Activated T-cell treated with anti-CD3 and anti-CD28 coated beads for 1 hour (primary cell): Measurements from ENCODE around the gene SH2D4B.

Experiments
- DNase-seq: peaks from one replicate; pipeline ENCODE4 v3.0.0-alpha.2; 2020; ENCODE audit warnings: low read depth

SH2D4B gene

DNA sequence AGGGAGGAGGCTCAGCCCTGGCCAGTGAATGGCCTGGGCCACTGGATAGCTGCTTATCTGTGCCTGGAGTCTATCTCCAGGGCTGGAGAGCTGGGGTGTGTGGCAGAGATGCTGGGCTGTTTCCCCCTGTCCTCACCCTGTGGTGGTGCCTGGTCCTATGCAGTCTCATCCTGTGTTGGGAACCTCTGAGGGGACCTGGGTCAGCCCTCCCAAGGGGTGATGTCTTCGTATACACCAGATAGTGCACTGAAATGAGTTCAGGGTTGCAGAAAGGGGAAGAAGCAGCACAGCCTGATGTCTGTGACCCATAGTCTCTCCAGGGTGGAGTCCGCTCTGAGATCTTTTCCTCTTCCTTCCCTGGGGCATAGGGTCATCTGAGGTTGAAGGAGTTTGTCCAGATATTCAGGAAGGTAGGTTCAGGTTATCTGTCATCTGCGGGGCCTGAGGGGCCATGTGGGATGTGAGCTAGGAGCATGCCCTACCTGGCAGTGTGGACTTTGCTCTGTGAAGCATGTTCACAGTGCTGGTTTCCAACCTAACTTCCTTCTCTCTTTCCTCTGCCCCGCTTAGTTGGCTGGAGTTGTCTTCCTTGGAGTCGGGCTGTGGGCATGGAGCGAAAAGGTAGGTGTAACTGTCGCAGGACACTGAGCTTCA lies 33.4 kb upstream of the SH2D4B start:
- no peak for DNase-seq

DNA sequence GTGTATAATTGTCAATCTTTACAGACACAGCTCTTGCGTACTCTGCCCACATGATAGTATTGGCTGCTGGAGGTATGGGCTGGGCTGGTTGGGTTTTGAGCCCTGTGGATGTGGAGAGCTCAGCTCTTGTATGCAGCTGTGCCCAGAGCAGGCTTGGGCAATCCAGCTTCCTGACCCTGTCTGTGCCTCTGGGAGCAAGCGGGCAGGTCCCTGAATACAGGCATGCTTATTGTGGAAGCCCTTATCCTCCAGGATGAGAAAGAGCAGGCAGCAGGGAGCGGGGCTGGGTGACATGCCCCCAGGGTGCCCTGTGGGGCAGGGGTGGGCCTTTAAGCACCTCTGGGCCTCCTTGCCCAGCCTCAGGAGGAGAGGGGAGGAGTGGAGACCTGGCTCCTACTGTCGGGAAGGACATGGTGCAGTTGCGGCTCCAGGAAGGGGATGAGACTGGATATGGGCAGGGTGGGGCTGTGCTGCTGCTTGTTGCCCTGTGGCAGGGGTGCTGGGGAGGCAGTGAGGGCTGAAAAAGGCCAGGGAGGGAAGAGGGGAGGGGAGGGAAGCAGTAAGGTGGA lies 32.7 kb upstream of the SH2D4B start:
- no peak for DNase-seq

DNA sequence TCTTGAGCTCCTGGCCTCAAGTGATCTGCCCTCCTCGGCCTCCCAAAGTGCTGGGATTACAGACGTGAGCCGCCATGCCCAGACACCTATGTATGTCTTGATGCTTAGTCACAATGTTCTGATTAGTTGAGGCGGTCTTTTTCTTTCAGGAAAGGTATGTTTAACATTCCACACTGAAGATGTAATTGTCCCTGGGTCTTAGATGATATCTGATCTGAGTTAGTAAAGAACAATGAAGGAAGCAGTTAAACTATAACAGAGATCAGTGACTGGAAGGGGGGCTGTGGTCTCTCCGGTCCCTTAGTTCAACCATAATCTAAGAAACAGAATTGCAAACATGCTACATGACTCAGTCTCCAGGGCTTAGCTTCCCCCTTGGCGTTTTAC lies 31.5 kb upstream of the SH2D4B start:
- no peak for DNase-seq

DNA sequence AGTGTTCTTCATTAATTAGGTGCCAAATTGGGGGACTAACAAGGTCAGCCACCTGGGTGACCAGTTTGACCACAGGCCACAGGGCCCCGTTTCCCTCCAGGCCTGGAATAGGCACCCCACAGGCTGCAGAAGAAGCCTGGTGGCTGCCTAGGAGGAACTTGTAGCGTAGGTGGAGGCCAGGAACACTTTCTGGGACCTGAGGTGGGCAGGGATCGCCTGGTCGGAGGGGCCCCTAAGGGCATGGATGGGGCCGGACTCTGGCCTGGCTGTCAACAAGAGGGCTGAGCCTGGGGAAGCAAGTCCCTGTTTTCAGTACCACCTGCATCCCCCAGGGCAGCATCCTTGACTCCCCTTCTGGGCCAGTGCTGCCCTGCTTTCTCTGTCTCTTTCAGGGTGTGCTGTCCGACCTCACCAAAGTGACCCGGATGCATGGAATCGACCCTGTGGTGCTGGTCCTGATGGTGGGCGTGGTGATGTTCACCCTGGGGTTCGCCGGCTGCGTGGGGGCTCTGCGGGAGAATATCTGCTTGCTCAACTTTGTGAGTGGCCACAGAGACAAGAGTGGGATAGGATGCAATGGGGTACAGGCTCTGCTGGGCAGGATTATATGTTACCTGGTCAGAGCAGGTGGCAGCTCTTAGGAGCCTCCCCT lies 30.7 kb upstream of the SH2D4B start:
- DNase-seq: no peak

DNA sequence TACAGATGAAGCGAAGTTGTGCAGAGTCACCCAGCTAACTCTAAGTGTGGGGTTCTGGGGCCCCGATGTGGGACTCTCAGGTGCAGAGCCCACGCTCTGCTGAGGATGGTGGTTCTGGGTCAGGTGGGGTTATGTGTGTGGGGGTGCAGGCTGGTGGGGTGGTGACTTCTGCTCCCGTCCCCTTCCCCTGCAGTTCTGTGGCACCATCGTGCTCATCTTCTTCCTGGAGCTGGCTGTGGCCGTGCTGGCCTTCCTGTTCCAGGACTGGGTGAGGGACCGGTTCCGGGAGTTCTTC lies 28.6 kb upstream of the SH2D4B start:
- DNase-seq: no peak

DNA sequence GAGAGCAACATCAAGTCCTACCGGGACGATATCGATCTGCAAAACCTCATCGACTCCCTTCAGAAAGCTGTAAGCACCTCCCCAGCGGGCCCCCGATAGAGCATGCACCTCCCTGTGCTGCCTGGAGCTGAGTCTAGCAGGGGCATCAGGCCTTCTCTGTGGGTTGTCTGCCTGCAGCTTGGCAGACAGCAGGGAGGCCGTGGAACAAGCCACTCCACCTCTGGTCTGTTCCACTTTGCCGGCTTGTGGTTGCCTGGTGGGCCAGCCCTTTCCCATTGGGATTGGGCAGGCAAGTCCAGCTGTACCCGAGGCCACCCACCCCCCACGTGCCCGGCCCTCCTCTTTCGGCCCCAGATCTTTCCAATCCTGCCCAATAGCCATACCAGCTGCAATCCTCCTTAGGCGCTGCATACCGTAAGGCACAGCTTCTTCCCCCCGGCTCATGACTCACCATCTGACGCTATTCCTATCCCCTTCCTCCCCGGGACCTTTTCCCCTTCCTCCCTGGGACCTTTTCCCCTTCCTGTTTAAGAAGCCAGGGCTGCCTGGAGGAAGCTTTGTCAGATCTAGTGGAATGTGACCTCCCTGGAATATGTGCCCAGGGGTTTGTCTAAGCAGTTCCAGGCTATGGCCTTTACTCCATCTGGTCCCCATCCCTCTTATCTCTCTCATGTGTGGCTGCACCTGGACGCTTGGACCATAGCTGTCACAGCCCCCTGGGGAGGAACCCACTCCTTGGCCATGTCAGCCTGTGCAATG lies 28.1 kb upstream of the SH2D4B start:
- no peak for DNase-seq

DNA sequence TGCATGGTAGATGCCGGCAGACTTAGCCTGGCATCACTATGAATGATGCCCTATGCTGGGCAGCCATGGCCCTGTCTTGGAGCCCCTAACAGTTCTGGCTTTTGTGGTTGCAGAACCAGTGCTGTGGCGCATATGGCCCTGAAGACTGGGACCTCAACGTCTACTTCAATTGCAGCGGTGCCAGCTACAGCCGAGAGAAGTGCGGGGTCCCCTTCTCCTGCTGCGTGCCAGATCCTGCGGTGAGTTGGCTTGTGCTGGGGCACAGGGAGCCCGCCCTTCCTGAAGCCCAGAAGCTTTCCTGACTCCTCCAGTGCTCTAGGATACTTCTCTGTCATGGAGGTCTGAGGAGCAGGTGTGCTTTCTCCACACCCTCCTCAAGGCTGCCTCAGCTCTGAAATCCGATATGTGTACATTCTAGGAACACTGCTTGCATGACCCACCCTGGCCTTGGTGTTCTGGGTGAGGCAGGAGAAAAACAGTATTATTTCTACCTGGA lies 25.6 kb upstream of the SH2D4B start:
- DNase-seq: no peak

DNA sequence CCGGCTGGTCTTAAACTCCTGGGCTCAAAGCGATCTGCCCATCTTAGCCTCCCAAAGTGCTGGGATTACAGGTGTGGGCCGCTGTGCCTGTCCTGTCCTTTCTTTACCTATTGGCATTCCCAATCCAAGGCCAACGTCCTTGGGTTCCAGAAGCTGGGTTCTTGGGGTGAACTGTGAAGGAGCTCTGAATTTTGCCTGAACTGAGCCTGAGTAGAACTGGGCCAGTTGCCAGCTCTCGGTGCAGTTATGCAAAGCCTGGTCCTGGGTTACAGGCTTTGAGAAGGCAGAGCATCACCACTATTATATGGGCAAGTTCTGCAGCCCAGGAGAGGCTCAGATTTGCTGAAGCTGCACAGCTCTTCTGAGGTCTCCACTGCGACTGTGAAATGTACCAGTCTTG lies 24.6 kb upstream of the SH2D4B start:
- no peak for DNase-seq

DNA sequence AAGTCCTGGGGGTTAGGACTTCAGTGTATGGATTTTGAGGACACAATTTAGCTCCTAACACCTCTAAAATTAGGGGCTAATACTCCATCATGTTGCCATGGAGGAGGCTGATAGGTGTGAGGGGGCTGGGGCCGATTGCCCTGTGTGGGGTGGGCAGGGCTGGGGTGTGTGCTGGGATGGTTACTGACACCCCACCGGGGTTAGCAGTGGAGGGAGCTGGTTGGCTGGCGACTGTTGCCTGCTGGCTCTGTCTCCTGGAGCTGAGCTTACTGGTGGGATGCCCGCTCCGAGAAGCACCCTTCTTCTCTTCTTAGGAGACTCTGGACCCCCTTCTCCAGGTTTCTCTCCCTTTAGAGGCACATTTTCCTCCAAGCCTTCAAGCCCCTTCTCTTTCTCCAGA lies 22.2 kb upstream of the SH2D4B start:
- no peak for DNase-seq

DNA sequence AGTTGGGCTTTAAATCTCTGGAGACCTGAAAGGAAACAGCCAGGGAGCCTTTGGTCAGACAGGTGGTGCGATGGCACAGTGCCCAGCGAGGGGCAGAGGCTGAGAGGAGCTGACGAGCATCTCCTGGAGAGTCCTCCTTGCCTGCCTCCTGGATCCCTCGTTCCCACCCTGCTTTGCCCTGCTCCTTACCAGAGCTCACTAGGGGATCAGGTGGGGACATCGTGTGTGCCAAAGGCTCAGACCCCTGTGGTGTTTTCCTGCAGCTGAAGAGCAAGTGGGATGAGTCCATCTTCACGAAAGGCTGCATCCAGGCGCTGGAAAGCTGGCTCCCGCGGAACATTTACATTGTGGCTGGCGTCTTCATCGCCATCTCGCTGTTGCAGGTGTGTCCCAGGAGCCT lies 21.8 kb upstream of the SH2D4B start:
- no peak for DNase-seq

DNA sequence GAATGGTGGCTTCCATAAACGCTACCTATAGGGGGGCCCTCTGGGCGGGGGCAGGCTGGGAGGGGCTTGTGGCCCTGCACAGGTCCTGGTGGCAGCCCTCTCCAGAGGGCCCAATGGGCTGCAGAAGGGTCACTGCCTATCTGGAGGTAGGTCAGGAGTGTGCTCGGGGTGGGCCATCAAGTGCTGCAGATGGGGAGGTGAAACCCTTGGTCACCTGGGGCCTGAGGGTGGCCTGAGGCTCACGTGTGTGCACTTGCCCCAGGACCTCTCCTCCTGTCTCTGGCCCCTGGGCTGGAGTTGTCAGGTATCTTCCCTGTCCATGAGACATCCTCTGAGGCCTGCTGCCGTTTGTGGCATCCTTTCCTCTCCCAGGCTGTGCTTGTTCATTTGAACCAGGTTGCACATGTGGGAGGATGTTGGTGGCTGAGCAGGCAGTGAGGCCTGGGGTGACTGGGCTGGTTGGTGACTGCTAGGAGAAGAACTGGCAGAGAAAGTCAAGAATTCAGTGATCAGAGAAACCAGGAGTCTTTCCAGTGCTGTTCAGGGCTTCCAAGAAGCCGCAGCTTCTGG lies 21.1 kb upstream of the SH2D4B start:
- no peak for DNase-seq

DNA sequence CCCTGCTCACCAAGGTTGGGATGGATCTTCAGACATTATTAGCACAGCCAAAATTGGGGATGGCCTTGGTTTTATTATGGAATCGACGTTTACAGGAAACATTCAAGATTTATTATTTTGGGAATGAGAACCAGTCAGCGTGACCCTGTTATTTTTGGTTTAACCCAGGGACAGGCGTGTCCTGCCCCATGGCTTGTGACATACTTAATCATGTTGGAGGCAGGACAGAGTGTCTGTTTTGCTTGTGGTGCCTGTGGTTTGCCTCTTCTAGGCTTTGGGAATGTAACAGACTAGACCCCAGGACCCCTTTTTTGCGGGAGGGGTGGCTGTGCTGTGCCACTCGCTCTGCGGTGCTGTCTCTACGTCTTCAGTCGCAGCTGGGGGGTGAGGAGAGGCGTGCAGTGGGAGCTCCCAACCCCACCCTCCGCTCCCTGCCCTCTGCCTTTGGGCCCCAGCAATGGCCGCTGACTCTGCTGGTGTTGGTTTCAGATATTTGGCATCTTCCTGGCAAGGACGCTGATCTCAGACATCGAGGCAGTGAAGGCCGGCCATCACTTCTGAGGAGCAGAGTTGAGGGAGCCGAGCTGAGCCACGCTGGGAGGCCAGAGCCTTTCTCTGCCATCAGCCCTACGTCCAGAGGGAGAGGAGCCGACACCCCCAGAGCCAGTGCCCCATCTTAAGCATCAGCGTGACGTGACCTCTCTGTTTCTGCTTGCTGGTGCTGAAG lies 20.1 kb upstream of the SH2D4B start:
- DNase-seq: no peak

DNA sequence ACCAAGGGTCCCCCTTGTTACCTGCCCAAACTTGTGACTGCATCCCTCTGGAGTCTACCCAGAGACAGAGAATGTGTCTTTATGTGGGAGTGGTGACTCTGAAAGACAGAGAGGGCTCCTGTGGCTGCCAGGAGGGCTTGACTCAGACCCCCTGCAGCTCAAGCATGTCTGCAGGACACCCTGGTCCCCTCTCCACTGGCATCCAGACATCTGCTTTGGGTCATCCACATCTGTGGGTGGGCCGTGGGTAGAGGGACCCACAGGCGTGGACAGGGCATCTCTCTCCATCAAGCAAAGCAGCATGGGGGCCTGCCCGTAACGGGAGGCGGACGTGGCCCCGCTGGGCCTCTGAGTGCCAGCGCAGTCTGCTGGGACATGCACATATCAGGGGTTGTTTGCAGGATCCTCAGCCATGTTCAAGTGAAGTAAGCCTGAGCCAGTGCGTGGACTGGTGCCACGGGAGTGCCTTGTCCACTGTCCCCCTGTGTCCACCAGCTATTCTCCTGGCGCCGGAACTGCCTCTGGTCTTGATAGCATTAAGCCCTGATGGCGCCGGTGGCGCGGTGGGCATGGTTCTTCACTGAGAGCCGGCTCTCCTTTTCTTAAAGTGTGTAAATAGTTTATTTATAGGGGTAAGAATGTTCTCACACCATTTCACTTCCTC lies 19.4 kb upstream of the SH2D4B start:
- DNase-seq: no peak

DNA sequence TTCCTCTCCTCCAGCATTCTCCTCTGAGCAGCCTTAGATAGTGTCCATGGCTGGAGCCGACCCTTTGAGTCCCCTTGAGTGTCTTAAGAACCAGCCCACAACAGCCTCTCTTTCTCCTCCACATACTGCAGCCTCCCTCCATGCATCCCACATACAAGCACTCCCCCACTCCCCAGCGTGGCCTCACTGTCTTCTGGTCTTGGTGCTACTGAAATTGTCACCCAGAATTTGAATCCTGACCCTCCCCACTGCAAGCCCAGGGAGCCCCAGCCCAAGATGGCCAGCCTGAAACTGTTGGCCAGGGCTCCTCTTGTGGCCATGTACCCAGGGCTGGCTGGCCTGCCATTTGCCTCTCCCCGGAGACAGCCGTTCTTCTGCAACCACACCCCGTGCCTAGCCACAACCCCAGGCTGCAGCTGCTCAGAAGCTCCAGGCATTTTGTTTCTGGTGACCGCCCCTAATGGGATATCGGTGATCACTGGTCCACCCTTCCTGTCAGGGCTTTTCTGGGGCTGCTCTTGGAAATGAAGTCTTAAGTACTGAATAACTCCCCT lies 18.8 kb upstream of the SH2D4B start:
- no peak for DNase-seq

DNA sequence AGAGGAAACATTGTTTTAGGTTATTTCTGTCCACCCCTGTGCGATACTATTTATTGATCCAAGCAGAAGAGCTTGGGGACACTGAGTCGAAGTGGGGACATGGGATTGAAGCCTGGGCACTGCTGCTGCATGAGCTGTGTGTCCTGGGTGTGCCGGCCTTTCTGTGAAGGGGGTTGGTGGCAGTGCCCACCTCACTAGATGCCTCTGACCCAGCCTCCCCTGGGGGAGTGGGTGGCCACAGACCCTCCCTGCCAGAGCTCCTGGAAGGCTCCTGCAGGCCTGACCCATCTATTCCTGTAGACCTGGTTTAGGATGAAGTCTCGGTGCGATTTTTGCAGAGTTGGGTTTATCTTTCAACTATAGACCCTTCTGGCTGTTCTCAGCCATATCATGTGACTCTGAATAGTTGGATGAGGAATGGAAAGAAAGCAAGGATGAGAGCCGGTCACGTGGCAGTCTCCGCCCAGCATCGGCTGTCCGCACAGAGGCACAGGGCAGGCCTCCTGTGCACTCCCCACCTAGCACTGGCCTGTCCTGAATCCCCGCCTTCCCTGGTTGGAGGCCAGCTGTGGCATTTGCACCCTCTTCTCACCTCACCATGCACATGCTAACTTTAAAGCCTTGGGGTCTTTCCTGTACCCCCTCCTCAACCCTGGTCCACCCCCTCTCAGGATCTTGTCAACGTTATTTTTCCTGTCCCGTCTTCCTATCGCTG lies 17.6 kb upstream of the SH2D4B start:
- no peak for DNase-seq

DNA sequence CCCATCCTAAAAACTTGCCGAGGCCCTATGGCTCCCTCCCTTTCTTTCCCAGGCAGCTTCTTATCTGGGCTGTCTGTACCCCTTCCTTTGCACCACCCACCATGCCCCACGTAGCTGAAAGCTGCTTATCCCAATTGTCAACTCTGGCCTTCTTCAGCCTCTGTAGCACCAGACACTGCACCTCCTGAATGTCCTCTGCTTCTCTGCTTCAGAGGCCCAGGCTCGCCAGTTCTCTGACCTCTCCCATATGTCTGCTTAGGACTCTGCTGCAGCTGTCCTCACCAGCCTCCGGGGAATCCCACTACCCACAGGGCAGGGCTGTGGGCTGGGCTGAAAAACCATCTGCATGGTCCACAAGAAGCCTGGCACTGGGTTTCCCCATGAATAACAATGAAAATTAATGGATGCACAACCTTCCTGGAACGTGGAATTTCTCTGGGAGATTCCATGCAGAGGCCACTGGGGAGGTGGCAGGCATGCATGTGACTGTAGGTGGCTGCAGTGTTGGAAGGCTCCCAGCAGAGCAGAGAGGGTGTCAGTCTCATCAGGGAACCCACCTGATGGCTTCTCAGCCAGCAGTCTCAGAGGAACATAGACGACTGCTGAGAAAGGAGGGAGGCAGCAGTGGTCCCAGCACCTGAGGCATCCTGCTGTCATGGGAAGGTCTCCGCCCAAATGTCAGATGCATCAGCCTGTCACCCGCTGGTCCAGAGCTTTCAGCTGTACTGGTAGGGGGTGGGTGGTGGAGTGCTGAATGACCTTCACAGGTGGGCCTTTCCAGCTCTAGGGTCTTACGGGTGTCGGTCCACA lies 16.8 kb upstream of the SH2D4B start:
- no peak for DNase-seq

DNA sequence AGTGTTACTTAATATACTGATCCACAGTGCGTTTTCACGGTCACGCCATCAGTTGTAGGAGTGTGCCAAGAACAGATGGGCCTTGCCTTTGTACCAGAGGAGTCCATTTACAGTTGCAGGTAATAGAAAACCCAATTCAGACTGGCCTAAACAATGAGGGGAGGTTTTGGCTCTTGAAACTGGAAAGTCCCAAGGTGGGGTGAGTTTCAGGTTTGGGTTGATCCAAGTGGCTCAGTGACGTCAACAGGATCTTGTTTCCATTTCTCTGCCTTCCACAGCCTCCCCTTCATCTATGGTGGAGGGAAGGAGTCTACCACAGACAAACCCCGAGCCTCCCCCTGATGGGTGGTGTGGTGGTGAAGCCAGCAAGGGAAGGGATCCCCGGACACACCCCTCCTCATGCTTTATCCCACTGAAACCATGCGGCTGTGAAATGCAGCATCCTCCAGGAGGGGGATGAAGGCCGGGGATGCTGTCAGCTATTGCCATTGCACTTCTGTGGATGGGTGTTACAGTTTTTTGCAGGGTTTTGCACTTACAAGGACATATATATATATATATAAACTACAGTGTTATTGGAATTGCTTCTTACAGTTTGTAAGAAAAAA lies 14.8 kb upstream of the SH2D4B start:
- no peak for DNase-seq

DNA sequence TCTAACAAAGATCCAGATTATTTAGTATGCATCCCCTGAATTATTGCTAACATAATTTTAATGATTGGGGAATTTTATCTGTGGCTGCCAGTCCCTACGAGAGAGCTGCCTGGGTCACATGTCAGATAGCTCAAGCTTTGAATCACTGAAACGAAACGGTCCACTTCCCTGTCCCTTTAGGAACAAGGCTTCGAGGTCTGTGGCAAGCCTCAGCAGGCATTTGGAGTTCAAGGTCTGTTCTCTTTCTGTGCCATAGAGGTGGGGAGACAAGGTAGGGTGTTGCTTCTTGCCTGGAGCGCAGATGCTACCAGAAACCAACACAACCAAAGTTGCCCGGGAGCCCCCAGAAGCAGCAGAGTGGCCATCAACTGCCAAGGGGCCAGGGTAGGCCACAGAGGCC lies 13.9 kb upstream of the SH2D4B start:
- no peak for DNase-seq

DNA sequence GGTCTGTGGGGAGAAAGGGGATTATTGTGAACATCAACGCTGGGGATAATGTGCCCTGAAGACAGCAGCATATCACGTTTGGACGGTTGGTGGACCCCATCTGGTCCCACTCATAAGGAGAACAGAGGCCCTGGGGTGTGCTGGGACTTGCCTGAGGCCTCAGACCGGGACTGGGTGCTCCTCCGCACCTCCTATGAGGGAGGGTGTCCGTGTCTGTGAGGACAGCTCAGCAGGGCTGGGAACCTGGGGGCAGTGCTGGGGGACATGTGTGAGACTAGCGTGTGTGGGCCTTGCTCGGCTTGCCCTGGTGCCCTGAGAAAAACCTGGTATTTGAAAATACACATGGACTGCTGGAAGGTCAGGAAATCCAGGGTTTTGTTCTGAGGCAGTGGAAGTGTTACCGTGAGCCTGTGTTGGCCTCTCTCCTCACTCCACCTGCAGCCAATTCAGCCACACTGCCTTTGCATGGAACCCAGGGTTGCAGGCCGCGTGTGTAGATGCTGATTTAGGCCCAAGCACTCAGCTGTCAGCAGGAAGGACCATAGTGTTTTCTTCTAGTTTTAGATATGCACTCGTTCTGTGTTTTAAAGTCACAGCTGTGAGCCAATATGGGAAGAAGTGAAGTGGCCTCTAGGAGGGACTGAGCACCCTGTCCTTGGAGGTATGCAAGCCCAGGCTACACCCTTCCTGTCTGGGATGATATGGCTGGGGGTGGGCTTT lies 13.4 kb upstream of the SH2D4B start:
- no peak for DNase-seq
